GM10847 (cell line): Measurements from ENCODE around the gene ZNF536.

Experiments
- POLR2A ChIP-seq: IDR thresholded peaks from 2 replicates; pipeline ENCODE4 v1.6.1; 2011; ENCODE audit not compliant: insufficient read length; ENCODE audit errors: extremely low read depth

The ZNF536 gene

DNA sequence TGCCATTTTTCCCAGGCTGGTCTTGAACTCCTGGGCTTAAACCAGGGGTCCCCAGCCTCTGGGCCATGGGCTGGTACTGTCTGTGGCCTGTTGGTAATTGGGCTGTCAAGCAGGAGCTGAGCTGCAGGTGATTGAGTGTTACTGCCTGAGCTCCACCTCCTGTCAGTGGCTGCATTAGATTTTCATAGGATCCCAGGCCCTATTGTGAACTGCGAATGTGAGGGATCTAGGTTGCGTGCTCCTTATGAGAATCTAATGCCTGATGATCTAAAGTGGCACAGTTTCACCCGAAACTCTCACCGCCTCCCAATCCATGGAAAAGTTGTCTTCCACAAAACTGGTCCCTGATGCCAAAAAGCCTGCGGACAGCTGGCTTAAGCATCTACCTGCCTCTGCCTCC lies 16.6 kb upstream of the ZNF536 start:
- TF ChIP-seq POLR2A: no peak

DNA sequence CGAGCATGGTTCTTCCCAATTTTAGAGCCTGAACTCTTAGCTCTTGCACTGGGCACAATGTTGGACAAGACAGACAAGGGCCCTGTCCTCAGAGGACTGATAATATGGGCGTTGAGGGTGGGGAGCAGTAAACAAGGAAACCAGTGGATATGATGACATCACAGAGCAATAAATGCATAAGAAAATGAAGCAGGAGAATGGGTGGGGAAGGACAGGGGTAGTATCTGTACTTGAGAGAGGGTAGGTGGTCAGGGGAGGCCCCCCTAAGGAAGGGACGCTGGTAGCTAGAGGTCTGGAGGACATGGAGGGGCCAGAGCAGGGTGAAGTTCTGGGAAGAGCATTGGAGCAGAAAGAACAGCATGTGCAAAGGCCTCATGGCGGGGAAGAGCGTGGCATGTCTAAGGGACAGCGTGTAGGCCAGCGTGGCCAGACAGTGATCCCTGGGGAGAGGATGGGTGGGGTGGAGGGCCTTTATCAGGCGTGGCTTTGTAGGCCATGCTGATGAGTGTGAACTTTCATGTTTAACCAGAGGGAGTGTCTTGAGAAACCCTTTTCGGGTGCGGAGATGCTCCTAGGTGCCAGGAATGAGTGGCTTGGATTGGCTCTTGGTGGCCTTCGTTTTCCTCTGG lies 15.1 kb upstream of the ZNF536 start:
- no peak for TF ChIP-seq POLR2A

DNA sequence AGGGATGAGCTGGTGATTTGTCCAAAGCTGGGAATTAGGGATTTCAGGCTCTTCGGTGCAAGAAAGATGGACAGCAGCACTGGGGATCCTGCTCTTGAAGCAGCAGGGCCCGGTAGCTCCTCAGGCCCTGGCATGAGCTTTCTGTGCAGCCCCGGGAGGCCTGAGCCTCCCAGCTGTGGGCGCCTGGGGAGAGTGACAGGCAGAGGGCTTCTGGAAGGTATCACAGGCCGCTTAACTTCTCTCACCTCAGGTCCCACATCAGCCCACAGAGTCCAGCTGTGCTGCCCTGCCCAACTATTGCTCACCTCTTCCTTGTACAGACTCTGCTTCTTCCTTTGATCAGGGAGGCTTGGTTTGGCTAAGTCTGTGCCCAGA lies 14.6 kb upstream of the ZNF536 start:
- TF ChIP-seq POLR2A: no peak

DNA sequence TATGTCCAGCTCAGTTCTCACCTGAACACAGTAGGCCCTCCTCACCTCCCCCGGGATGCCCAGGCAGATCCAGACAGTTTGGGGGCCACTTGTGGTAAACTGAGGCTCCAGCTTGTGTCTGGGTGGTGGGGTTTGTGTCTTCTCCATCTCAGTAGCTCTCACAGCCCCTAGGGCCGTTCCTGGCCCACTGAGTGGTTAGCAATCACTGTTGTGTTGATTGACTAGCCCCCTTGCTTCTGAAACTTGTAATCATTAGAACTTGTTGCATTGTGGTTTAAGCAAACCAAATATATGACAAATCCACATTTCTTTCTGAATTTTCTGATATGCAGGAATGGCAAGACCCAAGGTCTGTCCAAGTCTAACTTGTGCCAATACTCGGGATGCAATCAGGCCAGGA lies 13.9 kb upstream of the ZNF536 start:
- no peak for TF ChIP-seq POLR2A

DNA sequence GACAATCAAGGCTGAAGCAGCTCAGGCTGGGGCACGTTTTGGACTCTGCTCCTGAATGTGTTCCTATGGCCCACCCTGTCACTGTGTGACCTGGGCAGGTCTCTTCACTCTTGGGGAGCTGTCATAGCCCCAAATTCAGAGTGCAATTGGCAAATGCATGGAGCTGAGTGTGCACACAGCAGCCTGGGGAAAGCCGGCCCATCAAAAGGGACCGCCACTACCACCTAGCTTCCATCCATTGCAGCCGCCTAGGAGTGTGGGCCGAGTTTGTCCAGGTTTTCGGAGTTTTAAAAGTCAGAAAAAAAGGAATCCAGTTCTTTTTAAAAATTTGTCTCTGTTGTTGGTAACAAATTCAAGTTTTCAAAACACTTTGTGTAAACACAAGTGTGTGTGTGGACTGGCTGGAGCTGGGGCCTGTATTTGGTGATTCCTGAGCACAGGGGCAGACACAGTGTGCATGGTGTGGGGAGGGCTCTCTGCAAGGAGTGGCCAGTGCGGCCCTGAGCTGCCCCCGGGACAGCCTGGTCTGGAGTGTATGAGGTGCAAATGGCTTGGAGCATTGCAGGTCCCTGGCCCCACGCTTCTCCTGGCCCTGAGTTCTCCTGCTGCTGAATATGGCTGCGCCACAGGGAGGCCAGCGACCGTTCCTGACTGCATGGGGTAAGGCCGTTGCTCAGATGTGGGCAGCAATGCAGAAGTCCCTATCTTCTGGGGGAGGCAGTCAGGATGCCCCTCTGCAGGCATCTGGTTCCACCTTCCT lies 13.2 kb upstream of the ZNF536 start:
- no peak for TF ChIP-seq POLR2A

DNA sequence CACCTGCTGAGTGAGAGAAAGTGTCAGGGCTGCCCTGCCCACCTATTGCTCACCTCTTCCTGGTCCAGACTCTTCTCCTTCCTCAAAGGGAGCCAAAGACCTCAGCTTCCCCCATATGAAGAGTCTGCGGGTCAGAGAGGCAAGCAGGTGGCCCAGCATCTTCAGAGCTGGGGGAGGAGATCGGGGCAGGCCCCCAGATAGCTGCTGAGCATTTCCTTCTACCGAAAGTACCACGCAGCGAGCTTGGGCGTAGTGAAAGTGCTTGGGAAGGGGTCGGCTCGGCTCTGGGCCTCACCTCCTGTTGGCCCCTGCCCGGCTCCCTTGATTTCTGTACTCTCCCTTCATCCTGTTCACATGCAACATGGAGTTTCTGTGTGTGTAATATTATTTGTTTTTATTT lies 12.2 kb upstream of the ZNF536 start:
- TF ChIP-seq POLR2A: no peak

DNA sequence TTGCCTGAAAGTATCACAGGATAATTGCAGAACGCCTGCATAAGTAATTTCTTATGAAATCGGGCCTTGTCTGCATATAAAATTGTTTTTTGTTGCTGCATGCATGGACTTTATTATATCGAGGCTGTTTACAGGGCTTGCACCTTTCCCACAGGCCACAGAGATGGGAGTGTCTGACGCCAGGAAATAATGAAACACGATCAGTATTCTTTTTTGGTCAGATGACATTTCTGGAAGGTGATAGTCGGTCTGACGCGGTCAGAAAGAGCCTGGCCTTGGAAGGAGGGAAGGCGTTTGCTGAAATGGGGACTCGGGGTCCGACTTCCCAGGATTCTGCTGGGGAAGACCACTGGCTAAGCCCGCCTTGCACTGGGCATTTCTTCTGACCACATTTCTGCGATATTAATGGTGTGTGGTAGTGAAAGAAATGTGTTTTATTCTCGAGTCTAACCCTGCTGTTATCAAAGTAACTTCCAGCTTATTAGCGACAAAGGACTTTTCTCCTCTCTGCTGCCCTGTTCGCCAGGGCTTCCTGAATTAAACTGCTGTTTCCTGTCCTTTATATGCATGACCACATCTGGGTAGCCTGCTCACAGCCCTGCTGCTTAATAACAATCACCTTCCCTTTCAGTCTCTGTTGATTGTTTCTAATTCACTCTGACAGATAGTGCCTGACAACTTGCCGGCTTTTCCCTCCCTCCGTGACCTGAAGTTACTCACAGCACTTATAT lies 11.6 kb upstream of the ZNF536 start:
- no peak for TF ChIP-seq POLR2A

DNA sequence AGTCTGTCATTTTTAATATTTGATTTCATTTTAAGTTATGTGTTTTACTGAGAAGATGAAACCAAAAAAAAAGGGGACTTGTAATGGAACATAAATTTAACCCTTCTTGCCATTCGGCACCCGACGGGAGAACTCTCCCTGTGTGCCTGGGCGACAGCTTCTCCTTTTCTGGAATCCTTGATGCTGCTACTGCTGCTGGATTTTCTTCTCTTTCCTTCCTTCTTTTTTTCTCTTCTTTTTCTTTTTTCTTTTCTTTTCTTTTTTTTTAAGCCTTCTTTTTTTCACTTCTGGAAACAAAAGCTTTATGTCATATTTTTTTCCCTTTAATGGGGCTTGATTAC lies 11.1 kb upstream of the ZNF536 start:
- TF ChIP-seq POLR2A: no peak

DNA sequence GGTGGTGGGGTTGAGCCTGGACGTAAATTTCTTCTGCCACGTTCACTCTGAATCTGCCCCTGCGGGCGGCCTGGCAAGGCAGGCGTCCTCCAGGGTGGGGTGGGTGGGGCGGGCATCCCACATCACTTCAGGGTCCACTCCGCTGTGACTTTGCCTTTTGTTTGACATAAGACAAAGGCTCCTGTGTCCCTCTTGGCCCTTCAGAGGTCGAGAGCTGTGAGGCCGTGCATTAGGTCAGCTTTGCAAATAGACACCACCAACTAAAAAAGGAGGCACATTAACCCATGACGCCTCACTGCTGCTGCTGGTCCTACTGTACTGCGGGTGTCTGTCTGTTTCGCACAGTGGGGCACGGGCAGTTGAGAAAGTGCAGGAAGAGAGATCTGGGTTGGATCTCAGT lies 10.5 kb upstream of the ZNF536 start:
- TF ChIP-seq POLR2A: no peak

DNA sequence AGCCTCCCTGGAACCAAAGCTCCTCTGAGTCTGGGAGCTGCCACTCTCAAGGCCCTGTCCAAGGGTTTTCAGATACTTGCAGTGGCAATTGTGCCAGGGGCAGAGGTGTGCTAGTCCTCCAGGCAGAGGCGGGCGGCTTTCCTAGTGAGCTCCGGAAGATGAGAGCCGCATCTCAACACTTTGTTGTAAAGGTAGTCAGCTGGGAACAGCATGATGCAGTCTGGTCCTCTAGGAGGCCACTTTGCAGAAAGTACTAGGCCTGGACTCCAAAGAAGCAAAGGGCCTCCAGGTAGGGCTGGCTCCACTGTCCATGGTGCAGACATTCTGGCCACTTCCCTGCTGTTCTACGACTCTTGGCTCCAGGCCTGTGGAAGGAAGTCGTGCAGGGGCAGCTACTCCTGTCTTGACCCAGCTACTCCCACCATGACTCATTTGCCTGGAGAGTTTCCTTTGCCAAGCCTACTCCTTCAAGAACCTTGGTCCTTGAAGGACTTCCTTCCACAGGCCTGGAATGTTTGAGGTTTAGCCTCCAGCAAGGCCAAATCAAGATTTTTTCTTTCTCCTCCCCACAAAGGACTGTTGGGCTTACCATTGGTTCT lies 9.9 kb upstream of the ZNF536 start:
- no peak for TF ChIP-seq POLR2A

DNA sequence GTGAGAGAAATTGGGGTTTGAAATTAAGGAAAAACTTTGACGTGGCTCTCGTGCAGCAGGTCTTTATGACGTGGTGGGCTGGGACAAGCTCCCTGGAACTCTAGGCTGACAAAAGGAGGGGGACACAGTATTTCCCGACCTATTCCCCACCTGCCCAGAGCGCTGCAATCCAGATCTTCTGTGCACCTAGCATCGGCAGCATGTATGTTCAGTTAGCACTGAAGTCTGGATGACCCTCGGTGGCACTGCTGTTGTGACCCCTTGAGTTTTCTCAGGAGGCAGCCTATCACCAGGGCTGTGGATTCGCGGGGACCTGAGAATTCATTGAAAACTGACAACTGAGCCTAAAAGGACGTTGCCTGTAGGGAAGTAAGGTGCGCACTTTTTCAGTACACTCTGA lies 9.1 kb upstream of the ZNF536 start:
- TF ChIP-seq POLR2A: no peak

DNA sequence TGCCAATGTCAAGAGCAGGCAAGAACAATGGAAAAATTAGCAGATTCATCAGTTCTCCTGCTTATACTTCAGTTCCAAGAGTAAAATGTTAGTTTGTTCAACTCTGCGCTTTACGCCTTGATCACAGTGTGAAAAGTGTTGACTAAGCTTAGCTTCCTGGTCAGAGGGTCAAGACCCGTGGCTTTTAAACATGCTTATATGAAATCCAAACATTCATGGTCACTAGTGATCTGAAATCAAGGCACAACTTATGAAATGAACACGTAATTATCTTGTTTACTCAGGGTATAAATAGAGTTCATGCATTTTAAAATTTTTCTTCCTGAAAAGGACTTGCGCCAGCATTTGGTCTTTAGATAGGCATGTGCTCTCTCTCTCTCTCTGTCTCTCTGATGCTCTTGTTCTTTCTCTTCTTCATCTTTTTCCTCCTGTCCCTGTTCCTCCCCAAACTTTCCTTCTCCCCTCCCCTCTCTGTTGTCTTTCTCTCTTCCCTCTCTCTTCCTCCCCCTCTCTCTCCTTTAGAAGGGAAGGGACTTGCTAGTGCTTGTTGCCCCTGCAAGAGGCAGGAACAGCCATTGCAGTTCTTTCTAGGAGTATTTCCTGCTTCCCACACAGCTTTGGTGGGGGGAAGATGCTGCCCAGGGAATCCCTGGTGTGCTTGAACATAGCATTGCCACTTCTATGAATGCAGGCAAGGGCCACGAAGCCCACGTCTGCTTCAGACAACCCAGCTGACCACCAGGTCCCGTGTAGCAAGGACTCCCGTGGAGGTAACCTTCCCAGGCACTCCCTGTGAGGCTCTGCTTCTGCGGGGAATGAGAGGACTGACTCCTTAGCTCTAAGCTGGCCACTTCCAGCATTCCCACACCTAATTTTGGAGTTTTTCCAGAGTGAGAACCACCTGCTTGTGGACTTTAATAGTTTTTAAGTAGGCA lies 7.1 kb upstream of the ZNF536 start:
- TF ChIP-seq POLR2A: no peak

DNA sequence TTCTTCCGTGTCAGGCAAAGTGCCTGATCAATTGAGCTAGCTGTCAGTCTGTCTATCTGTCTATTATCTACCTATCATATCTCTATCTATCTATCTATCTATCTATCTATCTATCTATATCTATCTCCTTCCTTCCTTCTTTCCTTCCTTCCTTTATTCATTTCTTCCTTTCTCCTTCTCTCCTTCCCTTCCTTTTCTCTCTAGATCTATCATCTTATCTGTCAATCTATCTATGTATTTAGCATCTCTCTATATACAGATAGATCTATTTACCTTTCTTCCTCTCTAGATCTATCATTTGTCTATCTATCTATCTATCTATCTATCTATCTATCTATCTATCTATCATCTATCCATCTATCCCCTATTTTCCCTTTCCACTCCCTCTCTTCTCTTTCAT lies 5.9 kb upstream of the ZNF536 start:
- no peak for TF ChIP-seq POLR2A

DNA sequence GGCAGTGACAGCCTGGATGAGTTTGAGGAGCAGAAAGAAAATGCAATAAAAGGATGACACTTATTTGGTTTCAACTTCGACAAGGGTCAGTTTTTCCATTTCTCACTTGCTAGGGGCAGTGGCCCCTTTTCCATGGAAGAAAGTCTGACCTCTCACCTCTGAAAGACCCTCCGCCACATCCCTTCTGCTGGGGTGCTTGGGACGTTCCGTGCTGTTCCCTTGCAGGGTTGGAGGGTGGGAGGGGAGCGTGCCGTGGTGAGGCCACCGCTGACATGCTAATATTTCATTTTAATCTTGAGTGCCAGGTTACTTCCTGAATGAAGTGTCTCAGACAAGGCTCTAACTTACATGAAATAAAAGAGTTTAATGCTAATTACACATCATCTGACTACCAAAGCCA lies 5.2 kb upstream of the ZNF536 start:
- TF ChIP-seq POLR2A: no peak

DNA sequence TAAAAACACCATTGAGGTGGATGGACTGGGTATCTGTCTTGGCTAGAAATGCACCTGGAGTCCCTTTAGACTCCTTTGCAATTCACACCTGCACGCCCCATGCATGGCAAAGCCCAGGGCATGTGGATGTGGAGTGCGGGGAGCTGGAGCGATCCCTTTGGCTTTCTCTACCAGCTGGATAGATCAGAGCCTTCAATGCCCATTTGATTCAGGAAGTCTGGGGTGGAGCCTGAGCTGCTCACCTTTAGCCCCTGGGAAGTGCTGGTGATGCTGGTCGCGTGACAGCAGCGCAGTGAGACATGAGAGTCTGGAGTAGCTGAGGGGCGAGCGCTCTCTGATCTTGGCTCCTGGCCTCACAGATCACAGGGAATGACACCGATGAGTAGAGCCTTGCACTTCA lies 4.8 kb upstream of the ZNF536 start:
- no peak for TF ChIP-seq POLR2A
